Anterior cingulate cortex (tissue), 58 donors: Measurements from ENCODE around the gene METTL1.
A peak's percentile ranks its signal among the peaks of the same experiment; 100 is the strongest.

Source experiments
- DNase-seq, 58 donors: peaks; one replicate each; lab custom pipeline; 2025; lab: John Stamatoyannopoulos, UW

METTL1 gene

GRCh38 chr12:57741413-57741789 lies 30.5 kb downstream of the METTL1 start:
- DNase-seq: no peak

- DNase-seq: peak in 21 of 58 donors; percentile 10 to 64 (median 26)
Observed at GRCh38 chr12:57740656-57741412, 31.1 kb downstream of the METTL1 start.

GRCh38 chr12:57739914-57740538 lies 31.9 kb downstream of the METTL1 start:
- peak in 5 of 58 donors; percentile 11 to 26 (median 17) for DNase-seq

GRCh38 chr12:57739387-57739786 lies 32.5 kb downstream of the METTL1 start:
- DNase-seq: peak in 5 of 58 donors; percentile 5 to 24 (median 15)

- peak in 35 of 58 donors; percentile 12 to 74 (median 42) for DNase-seq
Observed at GRCh38 chr12:57738661-57739237, 33.2 kb downstream of the METTL1 start, which contains the start of gene AGAP2. TSS of gene AGAP2 (minus strand) at chr12:57738742. CDS start at chr12:57738246, 496 bp downstream.

- peak in 6 of 58 donors; percentile 9 to 39 (median 15) for DNase-seq
Observed at GRCh38 chr12:57737467-57738460, 34.1 kb downstream of the METTL1 start.

GRCh38 chr12:57736741-57737466 lies 35.0 kb downstream of the METTL1 start:
- DNase-seq: peak in 1 of 58 donors; percentile 31

- DNase-seq: peak in 40 of 58 donors; percentile 9 to 80 (median 34)
Observed at GRCh38 chr12:57735952-57736740, 35.8 kb downstream of the METTL1 start.

- peak in 8 of 58 donors; percentile 11 to 37 (median 22) for DNase-seq
Observed at GRCh38 chr12:57735198-57735855, 36.6 kb downstream of the METTL1 start.

- DNase-seq: no peak
Observed at GRCh38 chr12:57734591-57734990, 37.3 kb downstream of the METTL1 start.

- DNase-seq: no peak
Observed at GRCh38 chr12:57733928-57734327, 38.0 kb downstream of the METTL1 start.

GRCh38 chr12:57732726-57733593 lies 38.9 kb downstream of the METTL1 start:
- no peak for DNase-seq

- no peak for DNase-seq
Observed at GRCh38 chr12:57732270-57732669, 39.6 kb downstream of the METTL1 start.

- DNase-seq: no peak
Observed at GRCh38 chr12:57731411-57732080, 40.4 kb downstream of the METTL1 start.

GRCh38 chr12:57730336-57731067 lies 41.4 kb downstream of the METTL1 start:
- no peak for DNase-seq

- no peak for DNase-seq
Observed at GRCh38 chr12:57729321-57729844, 42.5 kb downstream of the METTL1 start.
